GM20431 (cell line): ENCODE results near the gene ITPR3.
"Not testable (repeated sequence)": the region's sequence is repeated elsewhere in the genome, so short reads cannot be mapped to it uniquely, and the experiment has no call there.

Experiments
- in situ Hi-C: fragments of 300-500 bp; cut with MseI, MboI; formaldehyde crosslinking; loops from one replicate; pipeline ENCODE4 v1.15.0; 2020; ENCODE audit warnings: low sequenced_read_pairs; ENCODE audit not compliant: unreplicated experiment

ITPR3 gene

GRCh38 chr6:33609528-33609927, 11.6 kb upstream of the ITPR3 start:
- in situ Hi-C loops = no loop called here

GRCh38 chr6:33610067-33610466, 11.1 kb upstream of the ITPR3 start:
- in situ Hi-C loops = no loop called here

GRCh38 chr6:33610779-33611732, 10.1 kb upstream of the ITPR3 start:
- in situ Hi-C loops = no loop called here

- in situ Hi-C loops = no loop called here
Observed at GRCh38 chr6:33613146-33613794, 7.9 kb upstream of the ITPR3 start.

GRCh38 chr6:33613795-33614168, 7.3 kb upstream of the ITPR3 start:
- in situ Hi-C loops = no loop called here

- in situ Hi-C loops = no loop called here
Observed at GRCh38 chr6:33616113-33616512, 5.0 kb upstream of the ITPR3 start.

- in situ Hi-C loops = no loop called here
Observed at GRCh38 chr6:33616913-33617312, 4.2 kb upstream of the ITPR3 start.

GRCh38 chr6:33619166-33619840, 1.8 kb upstream of the ITPR3 start:
- in situ Hi-C loops = no loop called here

- in situ Hi-C loops = no loop called here
Observed at GRCh38 chr6:33620158-33620855, 815 bp upstream of the ITPR3 start.

- in situ Hi-C loops = no loop called here
Observed at GRCh38 chr6:33621711-33622388, 728 bp downstream of the ITPR3 start.

GRCh38 chr6:33622456-33623431, 1.6 kb downstream of the ITPR3 start:
- in situ Hi-C loops = no loop called here

GRCh38 chr6:33623895-33624381, 2.8 kb downstream of the ITPR3 start:
- in situ Hi-C loops = no loop called here

GRCh38 chr6:33624856-33625255, 3.7 kb downstream of the ITPR3 start:
- in situ Hi-C loops = no loop called here

GRCh38 chr6:33627876-33628275, 6.8 kb downstream of the ITPR3 start:
- in situ Hi-C loops = no loop called here

GRCh38 chr6:33628401-33628964, 7.4 kb downstream of the ITPR3 start:
- in situ Hi-C loops = no loop called here

- in situ Hi-C loops = no loop called here
Observed at GRCh38 chr6:33630014-33630413, 8.9 kb downstream of the ITPR3 start.

GRCh38 chr6:33631521-33631920, 10.4 kb downstream of the ITPR3 start:
- in situ Hi-C loops = not testable (repeated sequence)

GRCh38 chr6:33631971-33632557, 10.9 kb downstream of the ITPR3 start:
- in situ Hi-C loops = no loop called here
